GM19240 (cell line): ENCODE measurements around the gene IFNL3.
"Not testable (repeated sequence)": the region's sequence is repeated elsewhere in the genome, so short reads cannot be mapped to it uniquely, and the experiment has no call there.

Experiments used
- DNase-seq: peaks from one replicate; pipeline ENCODE4 v3.0.0; 2011; ENCODE audit warnings: low spot score; ENCODE audit not compliant: insufficient read length

Gene IFNL3

GRCh38 chr19:39218230-39219007, 26.4 kb downstream of the IFNL3 start:
- no peak for DNase-seq

GRCh38 chr19:39217094-39217493, 27.7 kb downstream of the IFNL3 start:
- DNase-seq = no peak

- not testable (repeated sequence) for DNase-seq
These were observed 29.5 kb downstream of the IFNL3 start for GRCh38 chr19:39215323-39215722.

- no peak for DNase-seq
These were observed 32.4 kb downstream of the IFNL3 start for GRCh38 chr19:39212375-39212742.

GRCh38 chr19:39211731-39212374, 33.0 kb downstream of the IFNL3 start:
- no peak for DNase-seq

- no peak for DNase-seq
These were observed 35.6 kb downstream of the IFNL3 start for GRCh38 chr19:39209196-39209595.

- no peak for DNase-seq
These were observed 36.5 kb downstream of the IFNL3 start for GRCh38 chr19:39208175-39208795.

- no peak for DNase-seq
These were observed 37.4 kb downstream of the IFNL3 start for GRCh38 chr19:39207293-39207836.

GRCh38 chr19:39206122-39206521, 38.7 kb downstream of the IFNL3 start:
- DNase-seq = no peak

- no peak for DNase-seq
These were observed 39.4 kb downstream of the IFNL3 start for GRCh38 chr19:39205449-39205764.

- DNase-seq = no peak
These were observed 41.1 kb downstream of the IFNL3 start, which contains the start of gene SYCN for GRCh38 chr19:39203372-39204341. SYCN (minus strand) TSS chr19:39204263; CDS start chr19:39204254, 9 bp downstream.

GRCh38 chr19:39202998-39203355, 41.8 kb downstream of the IFNL3 start:
- DNase-seq = no peak

- DNase-seq = no peak
These were observed 44.0 kb downstream of the IFNL3 start for GRCh38 chr19:39200803-39201115.

GRCh38 chr19:39200066-39200802, 44.6 kb downstream of the IFNL3 start:
- DNase-seq = no peak

- DNase-seq = no peak
These were observed 45.8 kb downstream of the IFNL3 start for GRCh38 chr19:39199025-39199424.

GRCh38 chr19:39197808-39198207, 47.0 kb downstream of the IFNL3 start:
- no peak for DNase-seq

GRCh38 chr19:39196860-39197562, 47.8 kb downstream of the IFNL3 start, which contains the start of gene NCCRP1:
NCCRP1 (plus strand) TSS chr19:39196964; CDS start chr19:39196983, 19 bp downstream.
- DNase-seq = no peak

- DNase-seq = no peak
These were observed 48.5 kb downstream of the IFNL3 start for GRCh38 chr19:39196320-39196719.

GRCh38 chr19:39195755-39196154, 49.1 kb downstream of the IFNL3 start:
- no peak for DNase-seq
